ENCODE results near the gene KY.

KY gene

GRCh38 chr3:134665243-134665642 is 14.4 kb upstream of the KY start:
- no peak for DNase-seq (ENCODE audit: low read depth)
- TF ChIP-seq, protein P1, sequence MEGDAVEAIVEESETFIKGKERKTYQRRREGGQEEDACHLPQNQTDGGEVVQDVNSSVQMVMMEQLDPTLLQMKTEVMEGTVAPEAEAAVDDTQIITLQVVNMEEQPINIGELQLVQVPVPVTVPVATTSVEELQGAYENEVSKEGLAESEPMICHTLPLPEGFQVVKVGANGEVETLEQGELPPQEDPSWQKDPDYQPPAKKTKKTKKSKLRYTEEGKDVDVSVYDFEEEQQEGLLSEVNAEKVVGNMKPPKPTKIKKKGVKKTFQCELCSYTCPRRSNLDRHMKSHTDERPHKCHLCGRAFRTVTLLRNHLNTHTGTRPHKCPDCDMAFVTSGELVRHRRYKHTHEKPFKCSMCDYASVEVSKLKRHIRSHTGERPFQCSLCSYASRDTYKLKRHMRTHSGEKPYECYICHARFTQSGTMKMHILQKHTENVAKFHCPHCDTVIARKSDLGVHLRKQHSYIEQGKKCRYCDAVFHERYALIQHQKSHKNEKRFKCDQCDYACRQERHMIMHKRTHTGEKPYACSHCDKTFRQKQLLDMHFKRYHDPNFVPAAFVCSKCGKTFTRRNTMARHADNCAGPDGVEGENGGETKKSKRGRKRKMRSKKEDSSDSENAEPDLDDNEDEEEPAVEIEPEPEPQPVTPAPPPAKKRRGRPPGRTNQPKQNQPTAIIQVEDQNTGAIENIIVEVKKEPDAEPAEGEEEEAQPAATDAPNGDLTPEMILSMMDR (IDR thresholded peaks at IDR 0.05; ENCODE audit: control insufficient read depth, extremely low read depth, insufficient read depth): no peak
- no peak overlapping the region for H3K4me3 ChIP-seq (ENCODE audit: low read depth, low read length)

- DNase-seq (ENCODE audit: low read depth): no peak
- TF ChIP-seq, protein P1 (IDR thresholded peaks at IDR 0.05; ENCODE audit: control insufficient read depth, extremely low read depth, insufficient read depth): no peak
These were observed 13.1 kb upstream of the KY start for GRCh38 chr3:134663721-134664456.

DNA sequence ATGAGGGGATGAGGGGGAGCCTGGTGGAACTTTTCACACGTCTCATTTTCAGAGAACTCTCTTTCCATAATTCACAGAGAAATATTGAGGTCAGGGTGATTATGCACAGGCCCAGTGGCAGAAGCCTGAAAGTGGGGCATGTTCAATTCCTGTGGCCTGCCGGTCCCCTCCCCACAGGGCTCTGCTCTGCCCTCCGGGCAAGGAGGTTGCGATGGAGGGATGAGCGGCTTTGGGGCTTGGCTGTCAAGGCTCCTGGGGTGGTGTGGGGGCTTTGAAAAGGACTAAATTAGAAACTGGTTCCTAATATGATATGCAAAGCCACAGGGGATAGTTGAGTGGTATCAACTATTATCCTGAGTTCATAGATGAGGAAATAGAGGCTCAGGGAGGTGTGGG is 9.2 kb upstream of the KY start:
- DNase-seq (ENCODE audit: low read depth): no peak
- H3K4me3 ChIP-seq (ENCODE audit: low read depth, low read length): no peak overlapping the region
- TF ChIP-seq, protein P1 (IDR thresholded peaks at IDR 0.05; ENCODE audit: control insufficient read depth, extremely low read depth, insufficient read depth): no peak

More at GRCh38 chr3:134663721-134664456, 13.1 kb upstream of the KY start:
- H3K4me3 ChIP-seq (ENCODE audit: low read depth, low read length): no peak overlapping the region

DNA sequence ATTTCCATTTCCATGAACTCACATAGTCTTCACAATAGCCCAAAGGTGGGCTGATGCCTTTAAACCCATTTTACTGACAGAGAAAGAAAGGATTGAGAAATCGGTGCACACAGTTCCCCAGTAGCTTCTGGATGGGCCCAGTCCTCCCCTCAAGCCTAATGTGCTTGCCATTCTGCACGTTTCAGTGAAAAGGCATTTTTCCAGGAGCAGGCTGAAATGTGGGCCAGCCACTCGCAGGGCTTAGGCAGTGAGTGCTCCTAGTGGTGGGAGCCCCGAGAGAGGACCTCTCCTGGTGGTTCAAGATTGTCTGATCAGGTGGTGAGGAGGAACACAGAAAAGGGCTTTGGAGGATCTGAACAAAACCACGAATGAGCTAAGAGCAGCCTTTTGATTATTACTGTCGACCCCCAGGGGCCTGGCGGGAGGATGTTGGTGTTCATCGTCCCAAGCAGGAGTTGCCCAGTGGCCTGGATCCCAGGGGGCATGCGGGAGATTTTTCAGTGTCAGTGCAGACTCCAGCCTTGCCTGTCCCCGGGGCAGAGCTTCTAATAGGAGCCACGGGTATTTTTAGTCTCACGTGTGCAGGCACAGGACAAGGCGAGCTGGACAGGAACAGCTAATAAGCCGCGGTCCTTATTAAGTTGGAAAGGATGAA is 8.7 kb upstream of the KY start:
- TF ChIP-seq, protein P1 (IDR thresholded peaks at IDR 0.05; ENCODE audit: control insufficient read depth, extremely low read depth, insufficient read depth): no peak
- H3K4me3 ChIP-seq (ENCODE audit: low read depth, low read length): no peak overlapping the region
- no peak for DNase-seq (ENCODE audit: low read depth)

DNA sequence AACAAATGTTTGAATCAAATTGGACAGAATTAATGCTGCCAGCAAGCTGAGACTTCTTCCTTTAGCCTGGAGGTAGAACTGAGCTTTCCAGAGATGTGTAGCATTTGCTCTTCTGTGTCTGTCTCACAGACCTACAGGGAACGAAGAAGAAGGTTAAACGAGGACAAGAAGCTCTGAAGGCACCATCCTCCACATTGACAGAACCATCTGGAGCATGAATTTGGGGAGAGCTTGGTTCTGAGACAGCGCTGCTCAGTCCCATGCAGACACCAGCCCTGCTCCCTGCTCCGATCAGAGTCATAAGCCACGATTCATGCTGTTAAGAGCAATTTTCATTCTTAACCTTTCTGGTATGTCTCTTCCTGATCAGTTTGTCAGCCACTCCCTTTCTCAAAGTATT is 7.7 kb upstream of the KY start:
- no peak overlapping the region for H3K4me3 ChIP-seq (ENCODE audit: low read depth, low read length)
- no peak for DNase-seq (ENCODE audit: low read depth)
- TF ChIP-seq, protein P1 (IDR thresholded peaks at IDR 0.05; ENCODE audit: control insufficient read depth, extremely low read depth, insufficient read depth): no peak

DNA sequence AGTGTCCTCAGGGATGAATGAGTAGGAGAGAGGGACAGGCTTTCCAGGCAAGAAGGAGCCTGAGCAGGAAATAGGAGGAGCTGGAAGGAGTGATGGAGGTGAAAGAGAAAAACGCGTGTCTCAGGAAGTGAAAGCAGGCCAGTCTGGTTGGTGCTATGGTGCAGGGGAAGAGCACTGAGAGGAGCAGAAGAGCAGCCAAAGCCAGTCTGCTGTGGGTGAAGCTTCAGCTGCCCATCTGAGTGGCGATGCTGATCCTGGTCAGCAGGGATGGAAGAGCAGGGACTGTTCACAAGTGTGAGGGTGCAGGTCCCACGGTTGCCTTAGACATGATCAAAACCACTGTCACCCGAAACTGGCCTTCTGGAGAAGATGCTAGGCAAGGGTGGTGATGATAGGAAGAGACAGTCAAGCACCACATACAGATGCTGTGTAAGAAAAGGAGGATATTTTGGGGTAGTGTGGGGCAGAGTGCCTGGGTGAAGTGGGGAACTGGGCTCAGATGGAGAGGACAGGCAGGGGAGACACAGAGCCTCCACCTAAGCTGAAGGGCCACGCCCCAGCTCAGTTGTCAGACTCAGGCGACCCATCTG is 5.5 kb upstream of the KY start:
- H3K4me3 ChIP-seq (ENCODE audit: low read depth, low read length): no peak overlapping the region
- TF ChIP-seq, protein P1 (IDR thresholded peaks at IDR 0.05; ENCODE audit: control insufficient read depth, extremely low read depth, insufficient read depth): no peak
- no peak for DNase-seq (ENCODE audit: low read depth)

Measured in LNCaP clone FGC (cell line).